ENCODE results near the gene DPYSL4.
"Not testable (repeated sequence)": the region's sequence is repeated elsewhere in the genome, so short reads cannot be mapped to it uniquely, and the experiment has no call there.

DPYSL4 gene

DNA sequence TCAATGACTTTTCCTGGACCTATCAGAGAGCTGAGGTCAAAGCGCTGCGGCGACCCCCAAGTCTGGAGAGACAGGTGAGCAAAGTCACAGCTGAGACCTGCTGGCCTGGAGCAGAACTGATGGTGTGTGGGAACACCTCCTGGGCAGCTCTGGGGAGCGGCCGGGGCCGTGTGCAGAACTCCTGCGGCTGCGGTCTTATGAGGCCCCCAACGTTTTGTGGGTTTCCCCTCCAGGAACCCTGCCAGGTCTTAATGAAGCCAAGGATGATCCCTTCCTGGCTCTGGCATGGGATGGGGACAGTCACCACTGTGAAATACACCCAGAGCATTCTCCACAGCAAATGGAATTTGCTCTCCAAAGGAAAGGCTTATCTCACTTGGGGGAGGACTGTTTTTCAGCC, 26.1 kb downstream of the DPYSL4 start:
- Histone ChIP-seq H3K27me3 (ENCODE audit: insufficient read depth, low read length) (no peaks in the 10 kb centered on the region), H2AFZ (ENCODE audit: insufficient read depth, low read length, poor library complexity) (no peak overlapping the region)
- WGBS (ENCODE audit: extremely low coverage, insufficient coverage, insufficient read length): no CpG with 5 or more reads among the region's 9 CpGs

DNA sequence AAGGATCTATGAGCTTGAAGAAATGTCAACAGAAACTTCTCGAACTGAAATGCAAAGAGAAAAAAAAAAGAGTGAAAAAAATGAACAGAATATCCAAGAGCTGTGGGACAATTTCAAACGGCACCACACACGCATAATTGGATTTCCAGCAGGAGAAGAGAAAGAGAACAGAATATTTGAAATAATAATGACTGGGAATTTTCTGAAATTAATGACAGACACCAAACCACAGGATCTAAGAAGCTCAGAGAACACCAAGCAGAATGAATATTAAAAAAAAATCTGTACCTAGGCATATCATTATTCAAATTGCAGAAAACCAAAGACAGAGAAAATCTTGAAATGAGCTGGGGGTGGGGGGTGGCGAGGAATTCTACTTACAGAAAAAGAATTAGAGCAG, 27.2 kb downstream of the DPYSL4 start:
- H2AFZ ChIP-seq (ENCODE audit: insufficient read depth, low read length, poor library complexity): no peak overlapping the region
- H3K4ac ChIP-seq (ENCODE audit: low read depth, low read length): no peak overlapping the region
- H3K27ac ChIP-seq (ENCODE audit: low read depth, low read length): no peak overlapping the region
- H3K4me1 ChIP-seq (ENCODE audit: control insufficient read depth in 1 of 2, insufficient read depth in 2 of 2, low read length in 2 of 2): no peaks in the 10 kb centered on the region
- no peak overlapping the region for H2BK5ac ChIP-seq (ENCODE audit: low read depth, low read length, poor library complexity)
- no peak overlapping the region for H4K12ac ChIP-seq (ENCODE audit: low read depth, low read length)
- no CpG with 5 or more reads among the region's 4 CpGs for WGBS (ENCODE audit: extremely low coverage, insufficient coverage, insufficient read length)
- H3K4me2 ChIP-seq (ENCODE audit: low read length): no peak overlapping the region
- H2AK5ac ChIP-seq (ENCODE audit: low read length): no peak overlapping the region
- no peaks in the 10 kb centered on the region for H3K79me2 ChIP-seq (ENCODE audit: control insufficient read depth, insufficient read depth, low read length, poor library complexity)
- no peak overlapping the region for H2BK120ac ChIP-seq (ENCODE audit: insufficient read depth, low read length, poor library complexity)
- no peak overlapping the region for H4K91ac ChIP-seq (ENCODE audit: low read depth, low read length)
- no peaks in the 10 kb centered on the region for H3K36me3 ChIP-seq (ENCODE audit: control insufficient read depth in 1 of 2, insufficient read depth in 2 of 2, low read length in 2 of 2)
- no peak overlapping the region for H3K14ac ChIP-seq (ENCODE audit: low read length)
- no peak overlapping the region for H3K9ac ChIP-seq (ENCODE audit: low read length)
- no peaks in the 10 kb centered on the region for H3K79me1 ChIP-seq (ENCODE audit: low read length)
- no peak overlapping the region for H3K23ac ChIP-seq (ENCODE audit: low read length)
- H3K4me3 ChIP-seq (ENCODE audit: low read depth, low read length): no peak overlapping the region
- H3K9me3 ChIP-seq (ENCODE audit: insufficient read depth, low read depth, low read length): peaks cover 24% of the 10 kb centered on the region
- H3K27me3 ChIP-seq (ENCODE audit: insufficient read depth, low read length): no peaks in the 10 kb centered on the region
- H2BK12ac ChIP-seq (ENCODE audit: low read length): no peak overlapping the region
- DNase-seq: no peak
- no peak overlapping the region for H3K18ac ChIP-seq (ENCODE audit: low read length)
- H4K8ac ChIP-seq (ENCODE audit: low read depth, low read length): no peak overlapping the region

More for the DNA sequence above, 26.1 kb downstream of the DPYSL4 start:
- Histone ChIP-seq H3K9me3 (ENCODE audit: insufficient read depth, low read depth, low read length) (peaks cover 21% of the 10 kb centered on the region), H3K79me1 (ENCODE audit: low read length) (no peaks in the 10 kb centered on the region), H3K9ac (ENCODE audit: low read length) (no peak overlapping the region), H4K8ac (ENCODE audit: low read depth, low read length) (no peak overlapping the region), H3K14ac (ENCODE audit: low read length) (no peak overlapping the region), H4K91ac (ENCODE audit: low read depth, low read length) (no peak overlapping the region), H3K4me2 (ENCODE audit: low read length) (no peak overlapping the region), H3K4me1 (ENCODE audit: control insufficient read depth in 1 of 2, insufficient read depth in 2 of 2, low read length in 2 of 2) (no peaks in the 10 kb centered on the region), H2BK12ac (ENCODE audit: low read length) (no peak overlapping the region), H3K36me3 (ENCODE audit: control insufficient read depth in 1 of 2, insufficient read depth in 2 of 2, low read length in 2 of 2) (no peaks in the 10 kb centered on the region), H3K27ac (ENCODE audit: low read depth, low read length) (no peak overlapping the region), H2BK120ac (ENCODE audit: insufficient read depth, low read length, poor library complexity) (no peak overlapping the region), H3K23ac (ENCODE audit: low read length) (no peak overlapping the region), H3K4me3 (ENCODE audit: low read depth, low read length) (no peak overlapping the region), H3K79me2 (ENCODE audit: control insufficient read depth, insufficient read depth, low read length, poor library complexity) (no peaks in the 10 kb centered on the region), H2BK5ac (ENCODE audit: low read depth, low read length, poor library complexity) (no peak overlapping the region), H3K4ac (ENCODE audit: low read depth, low read length) (no peak overlapping the region), H2AK5ac (ENCODE audit: low read length) (no peak overlapping the region), H4K12ac (ENCODE audit: low read depth, low read length) (no peak overlapping the region), H3K18ac (ENCODE audit: low read length) (no peak overlapping the region)
- no peak for DNase-seq

DNA sequence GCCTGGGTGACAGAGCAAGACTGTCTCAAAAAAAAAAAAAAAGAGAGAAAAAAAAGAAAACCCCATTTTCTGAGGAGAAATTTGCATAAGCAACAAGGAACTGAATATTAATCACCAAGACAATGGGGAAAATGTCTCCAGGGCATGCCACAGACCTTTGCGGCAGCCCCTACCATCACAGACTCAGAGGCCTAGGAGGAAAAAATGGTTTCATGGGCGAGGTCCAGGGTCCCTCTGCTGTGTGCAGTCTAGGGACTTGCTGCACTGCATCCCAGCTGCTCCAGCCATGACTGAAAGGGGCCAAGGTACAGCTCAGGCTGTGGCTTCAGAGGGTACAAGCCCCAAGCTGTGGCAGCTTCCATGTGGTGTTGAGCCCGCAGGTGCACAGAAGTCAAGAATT, 29.7 kb downstream of the DPYSL4 start:
- no CpG with 5 or more reads among the region's 3 CpGs for WGBS (ENCODE audit: extremely low coverage, insufficient coverage, insufficient read length)
- H3K36me3 ChIP-seq (ENCODE audit: control insufficient read depth in 1 of 2, insufficient read depth in 2 of 2, low read length in 2 of 2); H2BK12ac ChIP-seq (ENCODE audit: low read length): not testable (repeated sequence)

DNA sequence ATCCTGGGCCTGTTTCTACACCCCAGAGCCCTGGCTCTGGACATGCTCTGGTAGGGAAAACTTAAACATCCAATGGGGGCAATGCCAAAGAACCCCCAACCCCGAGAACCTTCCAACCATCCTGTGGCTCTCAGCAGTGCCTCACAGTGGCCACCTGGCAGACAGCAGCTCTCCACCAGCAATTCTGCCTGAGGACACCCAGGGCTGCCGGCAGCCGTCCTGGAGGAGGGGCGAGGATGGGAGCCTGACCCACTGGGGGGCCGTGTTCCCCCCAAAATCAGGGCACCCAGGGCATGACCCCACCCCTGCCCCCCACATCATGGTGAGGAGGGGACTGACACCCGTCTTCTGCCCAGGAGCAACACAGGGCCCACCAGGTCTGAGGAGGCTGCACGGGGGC, 32.7 kb downstream of the DPYSL4 start:
- Histone ChIP-seq H3K36me3 (ENCODE audit: control insufficient read depth in 1 of 2, insufficient read depth in 2 of 2, low read length in 2 of 2) (no peaks in the 10 kb centered on the region), H3K23ac (ENCODE audit: low read length) (no peak overlapping the region), H3K4me1 (ENCODE audit: control insufficient read depth in 1 of 2, insufficient read depth in 2 of 2, low read length in 2 of 2) (no peaks in the 10 kb centered on the region), H3K14ac (ENCODE audit: low read length) (no peak overlapping the region), H3K4ac (ENCODE audit: low read depth, low read length) (no peak overlapping the region), H3K27ac (ENCODE audit: low read depth, low read length) (no peak overlapping the region), H4K91ac (ENCODE audit: low read depth, low read length) (no peak overlapping the region), H3K9ac (ENCODE audit: low read length) (no peak overlapping the region), H2BK120ac (ENCODE audit: insufficient read depth, low read length, poor library complexity) (no peak overlapping the region), H3K27me3 (ENCODE audit: insufficient read depth, low read length) (no peaks in the 10 kb centered on the region), H2BK5ac (ENCODE audit: low read depth, low read length, poor library complexity) (no peak overlapping the region), H3K18ac (ENCODE audit: low read length) (no peak overlapping the region), H2AK5ac (ENCODE audit: low read length) (no peak overlapping the region), H3K4me3 (ENCODE audit: low read depth, low read length) (no peak overlapping the region), H4K8ac (ENCODE audit: low read depth, low read length) (no peak overlapping the region), H2BK12ac (ENCODE audit: low read length) (no peak overlapping the region), H3K79me2 (ENCODE audit: control insufficient read depth, insufficient read depth, low read length, poor library complexity) (no peaks in the 10 kb centered on the region), H2AFZ (ENCODE audit: insufficient read depth, low read length, poor library complexity) (no peak overlapping the region), H3K79me1 (ENCODE audit: low read length) (no peaks in the 10 kb centered on the region), H4K12ac (ENCODE audit: low read depth, low read length) (no peak overlapping the region), H3K4me2 (ENCODE audit: low read length) (no peak overlapping the region), H3K9me3 (ENCODE audit: insufficient read depth, low read depth, low read length) (peaks cover 20% of the 10 kb centered on the region)
- no peak for DNase-seq
- WGBS (ENCODE audit: extremely low coverage, insufficient coverage, insufficient read length): no CpG with 5 or more reads among the region's 7 CpGs

More for the DNA sequence above, 29.7 kb downstream of the DPYSL4 start:
- H4K91ac ChIP-seq (ENCODE audit: low read depth, low read length); H2AFZ ChIP-seq (ENCODE audit: insufficient read depth, low read length, poor library complexity); H3K79me2 ChIP-seq (ENCODE audit: control insufficient read depth, insufficient read depth, low read length, poor library complexity); H2BK5ac ChIP-seq (ENCODE audit: low read depth, low read length, poor library complexity); H4K12ac ChIP-seq (ENCODE audit: low read depth, low read length); DNase-seq; H3K27me3 ChIP-seq (ENCODE audit: insufficient read depth, low read length); H3K4me2 ChIP-seq (ENCODE audit: low read length); H3K9ac ChIP-seq (ENCODE audit: low read length); H2BK120ac ChIP-seq (ENCODE audit: insufficient read depth, low read length, poor library complexity); H3K4me3 ChIP-seq (ENCODE audit: low read depth, low read length); H2AK5ac ChIP-seq (ENCODE audit: low read length); H3K27ac ChIP-seq (ENCODE audit: low read depth, low read length); H3K4ac ChIP-seq (ENCODE audit: low read depth, low read length); H3K18ac ChIP-seq (ENCODE audit: low read length); H3K23ac ChIP-seq (ENCODE audit: low read length); H4K8ac ChIP-seq (ENCODE audit: low read depth, low read length); H3K79me1 ChIP-seq (ENCODE audit: low read length); H3K4me1 ChIP-seq (ENCODE audit: control insufficient read depth in 1 of 2, insufficient read depth in 2 of 2, low read length in 2 of 2); H3K14ac ChIP-seq (ENCODE audit: low read length): not testable (repeated sequence)
- H3K9me3 ChIP-seq (ENCODE audit: insufficient read depth, low read depth, low read length): peaks cover 26% of the 10 kb centered on the region
